GM18520 (cell line): ENCODE results near the gene RPL10A.

Source experiments
- ATAC-seq: cut with Tn5 transposase; IDR thresholded peaks from one replicate; pipeline ENCODE4 v1.9.1; 2021; ENCODE audit not compliant: unreplicated experiment

RPL10A gene

GRCh38 chr6:35491558-35492257 is 23.5 kb downstream of the RPL10A start:
- ATAC-seq: no peak

GRCh38 chr6:35492258-35492973 is 24.2 kb downstream of the RPL10A start:
- ATAC-seq: no peak

GRCh38 chr6:35492974-35493284 is 24.7 kb downstream of the RPL10A start:
- no peak for ATAC-seq

- no peak for ATAC-seq
These were observed 25.2 kb downstream of the RPL10A start for GRCh38 chr6:35493307-35493983.

- ATAC-seq: no peak
These were observed 26.0 kb downstream of the RPL10A start for GRCh38 chr6:35494161-35494563.

- ATAC-seq: no peak
These were observed 27.2 kb downstream of the RPL10A start for GRCh38 chr6:35495258-35496035.

- ATAC-seq: no peak
These were observed 28.0 kb downstream of the RPL10A start for GRCh38 chr6:35496036-35496840.

- ATAC-seq: peak; percentile 38
These were observed 28.8 kb downstream of the RPL10A start, which contains the start of gene TEAD3 for GRCh38 chr6:35496841-35497570. Gene TEAD3 (minus strand): TSS chr6:35497079.

GRCh38 chr6:35497571-35498421 is 29.6 kb downstream of the RPL10A start:
- ATAC-seq: no peak

GRCh38 chr6:35498422-35499067 is 30.3 kb downstream of the RPL10A start:
- no peak for ATAC-seq

- no peak for ATAC-seq
These were observed 31.2 kb downstream of the RPL10A start for GRCh38 chr6:35499372-35499771.

- no peak for ATAC-seq
These were observed 32.6 kb downstream of the RPL10A start for GRCh38 chr6:35500782-35501181.

GRCh38 chr6:35501784-35502183 is 33.6 kb downstream of the RPL10A start:
- no peak for ATAC-seq

- ATAC-seq: no peak
These were observed 35.3 kb downstream of the RPL10A start for GRCh38 chr6:35503534-35503933.

- ATAC-seq: no peak
These were observed 37.8 kb downstream of the RPL10A start for GRCh38 chr6:35505999-35506412.

- no peak for ATAC-seq
These were observed 38.3 kb downstream of the RPL10A start for GRCh38 chr6:35506536-35506935.

- ATAC-seq: no peak
These were observed 39.0 kb downstream of the RPL10A start for GRCh38 chr6:35507221-35507620.

GRCh38 chr6:35508027-35508426 is 39.8 kb downstream of the RPL10A start:
- no peak for ATAC-seq
